HepG2 (cell line): ENCODE results near the gene TPX2. TPM values are rescaled to one million over a fixed set of nuclear protein-coding genes. Genes with fewer than 3 reads are reported as not detected.

ENCODE experiments used
- MBD4 ChIP-seq: IDR thresholded peaks from 2 replicates; pipeline ENCODE4 v1.6.1; 2012; ENCODE audit warnings: low read length, inconsistent platforms, borderline replicate concordance
- MED13 ChIP-seq: sonication (generic); formaldehyde crosslinking; IDR thresholded peaks from 2 replicates; pipeline ENCODE4 v1.5.0; 2020; ENCODE audit warnings: missing genetic modification reagents
- MIER3 ChIP-seq: IDR thresholded peaks from 2 replicates; pipeline ENCODE4 v1.6.1; 2016; ENCODE audit warnings: missing compliant biosample characterization, borderline replicate concordance
- PAX8 ChIP-seq: sonication (generic); formaldehyde crosslinking; IDR thresholded peaks from 2 replicates; pipeline ENCODE4 v1.8.0; 2022; ENCODE audit warnings: mild to moderate bottlenecking, missing genetic modification reagents, borderline replicate concordance
- TAF1 ChIP-seq: sonication (generic); formaldehyde crosslinking; IDR thresholded peaks from 2 replicates; pipeline ENCODE4 v1.4.0; 2020; ENCODE audit warnings: missing genetic modification reagents
- TEF ChIP-seq: sonication (generic); formaldehyde crosslinking; IDR thresholded peaks from 2 replicates; pipeline ENCODE4 v1.5.0; 2020; ENCODE audit warnings: missing genetic modification reagents
- TFAP4 ChIP-seq: sonication (generic); IDR thresholded peaks from 2 replicates; pipeline ENCODE4 v1.6.1; 2016; ENCODE audit warnings: low read depth, borderline replicate concordance
- THAP11 ChIP-seq: IDR thresholded peaks from 2 replicates; pipeline ENCODE4 v1.6.1; 2016; ENCODE audit warnings: missing biosample characterization, missing genetic modification reagents
- ZBTB3 ChIP-seq: sonication (generic); formaldehyde crosslinking; IDR thresholded peaks from 2 replicates; pipeline ENCODE4 v1.4.0; 2020; ENCODE audit warnings: low read depth, mild to moderate bottlenecking, moderate library complexity, missing genetic modification reagents, borderline replicate concordance
- ZNF180 ChIP-seq: sonication (generic); formaldehyde crosslinking; IDR thresholded peaks from 2 replicates; pipeline ENCODE4 v1.4.0; 2020; ENCODE audit warnings: low read depth, missing genetic modification reagents, borderline replicate concordance
- ZNF383 ChIP-seq: sonication (generic); formaldehyde crosslinking; IDR thresholded peaks from 2 replicates; pipeline ENCODE4 v1.4.0; 2020; ENCODE audit warnings: missing genetic modification reagents, mild to moderate bottlenecking, borderline replicate concordance
- ZNF446 ChIP-seq: sonication (generic); formaldehyde crosslinking; IDR thresholded peaks from 2 replicates; pipeline ENCODE4 v1.5.0; 2020; ENCODE audit warnings: mild to moderate bottlenecking, missing genetic modification reagents
- ZNF629 ChIP-seq: sonication (generic); formaldehyde crosslinking; conservative IDR thresholded peaks from 2 replicates; pipeline ENCODE4 v1.5.0; 2020; ENCODE audit warnings: missing genetic modification reagents
- ZNF674 ChIP-seq: sonication (generic); formaldehyde crosslinking; IDR thresholded peaks from 2 replicates; pipeline ENCODE4 v1.5.0; 2020; ENCODE audit warnings: low read depth, mild to moderate bottlenecking, missing genetic modification reagents
- ZSCAN5A ChIP-seq: sonication (generic); formaldehyde crosslinking; IDR thresholded peaks from 2 replicates; pipeline ENCODE4 v1.8.0; 2022; ENCODE audit warnings: mild to moderate bottlenecking, missing genetic modification reagents, borderline replicate concordance
- polyA plus RNA-seq, 8 experiments: library from polyadenylated mRNA; depleted of rRNA in 3 of 8; stranded (reverse) in 7 of 8; unstranded in 1 of 8; fragments of >200 nt; fragmentation: Illumina TruSeq in 4 of 8; extraction: Trizol in 4 of 8; gene quantifications; 2 replicates each; pipeline versions ENCODE4 v1.2.1 to v1.2.3, GENCODE V29; 2011 to 2016; ENCODE audit warnings: low read depth in 4 of 8, missing spikeins in 1 of 8, mixed read lengths in 1 of 8; ENCODE audit not compliant: insufficient read depth in 1 of 8
- total RNA-seq, 5 experiments: library from RNA; depleted of rRNA; stranded (reverse); fragments of >200 nt; fragmentation: Illumina TruSeq; extraction: Trizol; gene quantifications; 2 replicates each; pipeline ENCODE4 v1.2.3, GENCODE V29; 2016; ENCODE audit warnings: low read depth in 1 of 5
- TF ChIP-seq, protein P1 (sequence below): sonication (generic); formaldehyde crosslinking; IDR thresholded peaks from 2 replicates; pipeline ENCODE4 v1.4.0; 2020; ENCODE audit warnings: mild to moderate bottlenecking, missing genetic modification reagents

The TPX2 gene
- total and polyA plus RNA-seq, 2 of the 13 experiments (the other 11 are each of a cell fraction or from before 2014, with no cell fraction given) = 34.3 to 124 TPM

DNA sequence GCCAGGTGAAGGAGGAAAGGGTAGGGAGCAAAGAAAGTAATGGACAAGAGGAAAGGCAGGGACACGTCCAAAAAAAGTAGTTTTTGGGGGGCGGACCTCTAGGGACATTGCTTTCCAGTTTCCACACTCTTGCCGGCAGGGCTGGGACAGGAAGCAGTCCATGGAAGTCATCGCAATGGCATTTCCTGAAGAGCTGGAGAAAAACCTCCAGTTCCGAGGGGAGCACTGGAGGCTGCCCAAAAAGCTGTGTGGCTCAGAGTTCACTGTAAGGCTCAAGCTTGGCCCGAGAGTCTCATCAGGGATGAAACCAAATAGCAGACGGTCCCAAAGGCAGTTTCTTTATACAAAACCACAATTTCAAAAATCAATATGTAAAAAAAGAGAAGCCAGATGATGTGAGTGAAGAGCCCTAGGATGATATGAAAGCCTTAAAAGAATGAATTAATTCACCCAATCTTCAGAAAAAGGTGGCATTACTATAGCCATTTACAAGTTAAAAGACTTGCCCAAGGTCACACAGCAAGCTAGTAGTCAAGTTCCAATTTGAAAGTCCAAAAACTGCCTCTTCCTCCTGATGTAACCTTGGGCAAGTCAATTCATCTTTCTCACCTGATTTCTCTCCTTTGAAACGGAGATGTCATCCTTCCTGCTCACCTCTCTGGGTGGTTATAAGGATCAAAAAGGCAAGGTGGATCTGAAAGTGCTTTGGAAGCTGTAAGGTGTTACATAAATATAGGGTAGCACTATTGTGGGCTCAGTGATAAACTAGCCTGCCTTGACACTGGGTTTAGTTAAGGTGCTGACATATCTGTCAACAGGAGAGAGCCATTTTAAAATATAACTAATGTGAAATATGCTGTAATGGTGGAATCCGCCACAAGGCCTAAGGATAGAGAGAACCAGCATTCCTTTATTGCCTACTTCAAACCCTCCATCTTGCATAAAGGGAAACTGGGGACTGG lies 25.5 kb upstream of the TPX2 start (continued):
- TF ChIP-seq, protein P1, sequence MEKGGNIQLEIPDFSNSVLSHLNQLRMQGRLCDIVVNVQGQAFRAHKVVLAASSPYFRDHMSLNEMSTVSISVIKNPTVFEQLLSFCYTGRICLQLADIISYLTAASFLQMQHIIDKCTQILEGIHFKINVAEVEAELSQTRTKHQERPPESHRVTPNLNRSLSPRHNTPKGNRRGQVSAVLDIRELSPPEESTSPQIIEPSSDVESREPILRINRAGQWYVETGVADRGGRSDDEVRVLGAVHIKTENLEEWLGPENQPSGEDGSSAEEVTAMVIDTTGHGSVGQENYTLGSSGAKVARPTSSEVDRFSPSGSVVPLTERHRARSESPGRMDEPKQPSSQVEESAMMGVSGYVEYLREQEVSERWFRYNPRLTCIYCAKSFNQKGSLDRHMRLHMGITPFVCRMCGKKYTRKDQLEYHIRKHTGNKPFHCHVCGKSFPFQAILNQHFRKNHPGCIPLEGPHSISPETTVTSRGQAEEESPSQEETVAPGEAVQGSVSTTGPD = 0 out of 2 replicates have a peak, but pooled peaks have one; percentile 14
- no peak for TF ChIP-seq TAF1 (CRISPR knock-in tag)
- TF ChIP-seq PAX8 (CRISPR knock-in tag) = no peak
- no peak for TF ChIP-seq ZSCAN5A (CRISPR knock-in tag)
- peak; percentile 20; the same call in 1 of the 2 replicates for TF ChIP-seq THAP11
- no peak for TF ChIP-seq ZBTB3 (CRISPR knock-in tag)
- TF ChIP-seq ZNF180 = no peak
- no peak for TF ChIP-seq ZNF446
- TF ChIP-seq ZNF383 (CRISPR knock-in tag) = 0 out of 2 replicates have a peak, but pooled peaks have one; percentile 3
- TF ChIP-seq ZNF629 = no peak; the same call in 1 of the 2 replicates
- 0 out of 2 replicates have a peak, but pooled peaks have one; percentile 24 for TF ChIP-seq TFAP4
- TF ChIP-seq MBD4 = no peak
- peak; percentile 29; the same call in 1 of the 2 replicates for TF ChIP-seq MED13 (CRISPR knock-in tag)
- TF ChIP-seq ZNF674 (CRISPR knock-in tag) = no peak
- TF ChIP-seq TEF (CRISPR knock-in tag) = no peak
- TF ChIP-seq MIER3 (CRISPR knock-in tag) = no peak
